22Rv1 (cell line): ENCODE measurements around the gene PANK4.

Experiments used
- ZFX ChIP-seq: fragments of 450-650 bp; IDR thresholded peaks from 2 replicates; pipeline ENCODE4 v1.6.1; 2017; ENCODE audit warnings: antibody characterized with exemption, borderline replicate concordance
- TF ChIP-seq, protein P1 (sequence below): fragments of 450-650 bp; IDR thresholded peaks from 2 replicates; pipeline ENCODE4 v1.5.1; 2017; ENCODE audit warnings: mild to moderate bottlenecking

DNA sequence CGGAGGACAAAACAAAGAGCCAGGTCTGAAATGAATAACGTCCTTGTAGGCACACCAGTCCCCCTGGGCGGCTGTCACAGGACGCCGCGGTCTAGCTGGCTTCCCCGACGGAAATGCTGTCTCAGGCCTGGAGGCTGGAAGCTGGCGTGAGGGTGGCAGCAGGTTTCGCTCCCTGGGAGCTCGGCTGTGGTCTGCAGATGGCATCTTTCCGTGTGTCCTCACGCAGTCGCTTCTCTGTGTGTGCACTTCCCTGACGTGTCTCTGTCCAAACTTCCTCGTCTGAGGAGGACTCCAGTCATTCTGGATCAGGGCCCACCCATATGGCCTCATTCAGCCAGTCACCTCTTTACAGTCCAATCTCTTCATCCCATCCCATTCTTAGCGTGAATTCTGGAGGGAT, 43.9 kb upstream of the PANK4 start:
- TF ChIP-seq ZFX: no peak
- TF ChIP-seq, protein P1, sequence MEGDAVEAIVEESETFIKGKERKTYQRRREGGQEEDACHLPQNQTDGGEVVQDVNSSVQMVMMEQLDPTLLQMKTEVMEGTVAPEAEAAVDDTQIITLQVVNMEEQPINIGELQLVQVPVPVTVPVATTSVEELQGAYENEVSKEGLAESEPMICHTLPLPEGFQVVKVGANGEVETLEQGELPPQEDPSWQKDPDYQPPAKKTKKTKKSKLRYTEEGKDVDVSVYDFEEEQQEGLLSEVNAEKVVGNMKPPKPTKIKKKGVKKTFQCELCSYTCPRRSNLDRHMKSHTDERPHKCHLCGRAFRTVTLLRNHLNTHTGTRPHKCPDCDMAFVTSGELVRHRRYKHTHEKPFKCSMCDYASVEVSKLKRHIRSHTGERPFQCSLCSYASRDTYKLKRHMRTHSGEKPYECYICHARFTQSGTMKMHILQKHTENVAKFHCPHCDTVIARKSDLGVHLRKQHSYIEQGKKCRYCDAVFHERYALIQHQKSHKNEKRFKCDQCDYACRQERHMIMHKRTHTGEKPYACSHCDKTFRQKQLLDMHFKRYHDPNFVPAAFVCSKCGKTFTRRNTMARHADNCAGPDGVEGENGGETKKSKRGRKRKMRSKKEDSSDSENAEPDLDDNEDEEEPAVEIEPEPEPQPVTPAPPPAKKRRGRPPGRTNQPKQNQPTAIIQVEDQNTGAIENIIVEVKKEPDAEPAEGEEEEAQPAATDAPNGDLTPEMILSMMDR: no peak
